ENCODE data around the gene ERBB4.

The ERBB4 gene

GRCh38 chr2:211404098-211404497 lies 1134.5 kb downstream of the ERBB4 start:
- no peak for DNase-seq (ENCODE audit: low read depth)

- peak; percentile 7 for DNase-seq (ENCODE audit: low read depth)
These were observed 1137.3 kb downstream of the ERBB4 start for GRCh38 chr2:211401328-211401727.

- DNase-seq (ENCODE audit: low read depth): no peak
These were observed 1140.8 kb downstream of the ERBB4 start for GRCh38 chr2:211397764-211398163.

DNA sequence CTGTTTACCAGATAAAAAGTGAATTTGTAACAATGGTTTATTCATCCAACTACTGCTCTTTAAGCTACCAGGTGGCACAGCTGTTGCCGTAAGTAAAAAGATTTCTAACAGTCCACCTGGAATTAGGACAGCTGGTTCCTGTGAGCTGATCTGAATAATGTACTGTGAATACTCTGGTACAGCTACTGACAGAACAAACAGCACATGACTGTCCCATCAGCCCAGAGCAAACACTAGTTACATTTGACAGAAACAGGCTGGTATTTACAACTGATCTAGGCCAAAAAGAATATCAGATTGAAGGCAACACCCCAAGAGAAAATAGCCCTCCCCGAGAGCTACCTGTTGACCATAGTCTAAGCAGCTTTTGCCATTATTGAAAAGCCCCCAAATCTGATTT lies 1141.8 kb downstream of the ERBB4 start:
- no peak for DNase-seq (ENCODE audit: low read depth)

DNA sequence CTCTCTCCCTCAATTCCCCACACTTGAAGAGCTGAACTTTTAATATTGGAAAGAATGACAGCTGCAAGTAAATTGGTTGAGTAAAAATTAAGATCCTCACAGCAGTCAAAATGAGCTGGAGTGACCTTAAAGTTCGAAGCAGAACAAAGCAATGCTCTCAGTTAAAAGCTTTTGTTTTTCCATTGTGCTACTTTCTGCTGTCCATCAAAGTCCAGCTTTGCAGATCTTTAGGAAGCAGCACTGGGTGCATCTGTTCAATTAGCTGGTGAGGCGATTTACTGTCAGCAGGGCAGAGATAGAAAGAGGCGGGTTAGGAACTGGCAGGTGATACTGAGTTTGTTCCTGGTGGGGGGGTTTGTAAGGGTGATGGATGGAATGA lies 1147.4 kb downstream of the ERBB4 start:
- no peak for DNase-seq (ENCODE audit: low read depth)

- no peak for DNase-seq (ENCODE audit: low read depth)
These were observed 1147.9 kb downstream of the ERBB4 start for GRCh38 chr2:211390536-211391188.

- DNase-seq (ENCODE audit: low read depth): no peak
These were observed 1150.9 kb downstream of the ERBB4 start for GRCh38 chr2:211387734-211388133.

- DNase-seq (ENCODE audit: low read depth): no peak
These were observed 1158.6 kb downstream of the ERBB4 start for GRCh38 chr2:211380041-211380440.

- no peak for DNase-seq (ENCODE audit: low read depth)
These were observed 1162.2 kb downstream of the ERBB4 start for GRCh38 chr2:211376410-211376809.

GRCh38 chr2:211373203-211373602 lies 1165.4 kb downstream of the ERBB4 start:
- DNase-seq (ENCODE audit: low read depth): no peak

DNA sequence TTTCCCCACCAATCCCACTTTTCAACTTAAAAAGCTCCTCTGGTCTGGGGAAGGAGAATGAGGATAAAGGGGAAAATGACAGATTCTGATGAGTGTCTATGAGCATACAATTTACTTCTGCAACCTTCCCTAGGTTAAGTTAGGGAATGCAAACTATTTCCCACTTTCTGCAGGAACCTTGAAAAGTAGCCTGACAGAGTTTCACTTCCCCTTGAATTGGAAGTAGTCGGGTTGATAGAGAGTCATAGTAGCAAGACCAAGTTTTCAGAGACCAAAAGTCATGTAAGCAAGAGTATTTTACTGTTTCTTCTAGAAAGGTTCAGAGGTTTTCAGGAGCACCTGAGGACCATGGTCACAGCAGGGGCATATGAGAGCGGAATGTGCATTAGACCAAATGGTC lies 1167.1 kb downstream of the ERBB4 start:
- no peak for DNase-seq (ENCODE audit: low read depth)

DNA sequence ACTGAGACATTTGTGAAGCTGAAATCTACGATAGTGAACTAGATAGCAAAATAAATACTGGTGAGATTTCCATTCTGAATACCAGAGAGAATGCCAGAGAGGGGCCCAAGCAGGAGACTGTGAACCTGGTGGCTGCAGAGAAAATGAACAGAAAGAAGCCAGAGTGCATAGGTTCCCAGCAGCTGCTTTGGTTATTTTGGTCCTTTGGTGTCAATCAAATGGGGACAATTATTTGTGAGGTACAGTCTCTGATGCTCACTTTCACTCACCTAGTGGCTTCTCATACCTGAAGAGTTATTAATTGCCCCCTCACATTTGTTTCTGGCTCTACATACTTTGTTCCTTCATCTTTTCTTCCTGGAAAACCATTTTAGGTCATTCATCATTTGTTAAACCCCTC lies 1170.1 kb downstream of the ERBB4 start:
- no peak for DNase-seq (ENCODE audit: low read depth)

DNA sequence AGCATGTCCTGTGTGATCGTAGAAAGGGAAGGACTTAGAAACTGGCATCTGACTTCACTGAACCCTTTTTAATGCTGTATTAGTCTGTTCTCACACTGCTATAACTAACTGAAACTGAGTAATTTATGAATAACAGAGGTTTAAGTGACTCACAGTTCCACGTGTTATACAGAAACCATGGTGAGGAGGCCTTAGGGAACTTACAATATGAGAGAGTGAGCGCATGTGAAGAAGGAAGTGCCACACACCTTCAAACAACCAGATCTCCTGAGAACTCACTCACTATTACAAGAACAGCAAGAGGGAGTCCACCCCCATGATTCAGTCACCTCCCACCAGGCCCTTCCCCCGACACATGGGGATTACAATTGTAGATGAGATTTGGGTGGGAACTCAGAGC lies 1170.9 kb downstream of the ERBB4 start:
- DNase-seq (ENCODE audit: low read depth): peak; percentile 8

DNA sequence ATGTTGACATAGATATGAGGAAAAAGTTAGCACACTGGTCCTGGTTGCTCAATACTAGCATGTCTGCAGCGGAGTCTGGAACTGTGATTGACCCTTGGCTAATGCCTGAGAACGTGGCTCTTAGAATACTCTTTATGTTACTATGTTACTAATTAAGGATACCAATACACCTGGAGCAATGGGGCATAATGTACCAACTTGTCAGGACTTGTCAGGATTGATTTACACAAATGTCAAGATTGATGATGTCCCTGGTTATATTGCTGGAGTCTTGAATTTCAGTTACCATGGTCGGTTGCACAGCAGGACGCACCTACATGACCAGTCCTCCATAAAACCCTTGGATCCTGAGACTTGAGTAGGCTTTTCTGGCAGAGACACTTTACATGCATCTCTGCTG lies 1171.3 kb downstream of the ERBB4 start:
- DNase-seq (ENCODE audit: low read depth): no peak

GRCh38 chr2:211364911-211365310 lies 1173.7 kb downstream of the ERBB4 start:
- no peak for DNase-seq (ENCODE audit: low read depth)

DNA sequence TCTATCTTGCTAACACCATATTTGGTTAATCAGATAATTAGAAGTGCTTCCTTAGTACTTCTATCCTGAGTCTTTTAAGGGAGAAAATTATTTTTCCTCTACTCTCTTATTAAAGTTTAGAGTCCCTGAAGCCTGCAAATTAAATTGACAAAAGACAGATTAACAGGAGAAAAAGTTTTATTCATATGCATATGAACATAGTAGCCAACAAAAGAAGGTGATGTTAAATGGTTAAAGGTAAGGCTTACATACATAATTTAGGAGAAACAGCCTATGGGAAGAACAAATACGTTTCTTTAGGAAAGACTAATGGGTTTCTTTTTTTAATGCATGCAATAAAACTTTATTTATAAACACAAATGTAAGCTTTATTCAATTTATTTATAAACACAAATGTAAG lies 1177.2 kb downstream of the ERBB4 start:
- DNase-seq (ENCODE audit: low read depth): no peak

DNA sequence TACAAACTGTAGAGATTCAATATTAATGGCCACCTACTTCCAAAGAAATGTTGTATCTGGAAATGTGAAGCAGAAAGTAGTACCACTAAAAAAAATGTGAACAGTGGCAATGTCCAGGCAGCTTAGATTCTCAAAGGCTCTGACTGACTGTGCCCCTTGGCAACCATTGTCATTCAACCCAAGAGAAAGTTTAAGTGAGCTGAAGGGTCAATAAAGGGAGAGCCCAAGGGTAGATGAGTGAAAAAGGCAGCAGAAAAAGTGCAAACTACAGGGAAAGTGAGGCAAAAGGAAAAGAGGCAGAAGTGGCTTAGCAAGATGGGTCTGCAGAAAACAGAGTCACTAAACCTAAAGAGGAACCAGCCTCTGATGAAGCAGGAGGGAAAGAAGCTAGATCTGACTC lies 1179.3 kb downstream of the ERBB4 start:
- DNase-seq (ENCODE audit: low read depth): no peak

DNA sequence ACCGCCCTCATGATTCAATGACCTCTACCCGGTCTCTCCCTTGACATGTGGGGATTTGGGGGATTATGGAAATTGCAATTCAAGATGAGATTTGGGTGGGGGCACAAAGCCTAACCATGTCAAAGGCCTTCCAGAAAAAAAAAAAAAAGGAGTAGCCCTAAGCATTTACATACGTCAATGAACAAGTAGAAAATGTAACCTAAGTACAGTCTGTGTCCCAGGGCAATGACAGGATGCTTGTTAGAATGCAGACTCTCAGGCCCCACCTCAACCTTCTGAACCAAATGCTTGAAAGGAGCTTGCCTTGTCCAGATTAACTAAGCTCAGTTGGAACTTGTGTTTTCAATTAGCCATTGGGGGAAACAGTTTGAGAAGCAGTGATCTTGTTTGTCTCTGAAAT lies 1180.1 kb downstream of the ERBB4 start:
- no peak for DNase-seq (ENCODE audit: low read depth)

DNA sequence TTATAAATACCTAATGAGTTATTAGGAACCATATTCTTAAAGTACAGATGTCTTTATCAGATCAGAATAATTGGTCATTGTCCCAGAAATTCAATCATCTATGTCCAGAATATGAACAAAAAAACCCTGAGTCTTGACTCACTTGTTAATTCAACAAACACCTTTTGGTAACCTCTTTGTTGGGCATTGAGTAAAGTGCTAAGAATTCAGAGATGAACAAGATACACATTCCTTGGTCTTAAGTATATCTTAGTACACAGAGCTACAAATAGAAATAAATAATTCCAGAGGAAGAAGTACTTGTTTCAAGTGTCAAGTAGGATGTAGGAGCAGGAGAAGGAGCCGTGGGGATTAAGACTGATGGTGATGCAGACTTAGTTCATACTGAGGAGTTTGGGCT lies 1184.1 kb downstream of the ERBB4 start:
- no peak for DNase-seq (ENCODE audit: low read depth)

GRCh38 chr2:211351987-211352386 lies 1186.6 kb downstream of the ERBB4 start:
- DNase-seq (ENCODE audit: low read depth): no peak

- DNase-seq (ENCODE audit: low read depth): no peak
These were observed 1189.6 kb downstream of the ERBB4 start for GRCh38 chr2:211349031-211349430.

DNA sequence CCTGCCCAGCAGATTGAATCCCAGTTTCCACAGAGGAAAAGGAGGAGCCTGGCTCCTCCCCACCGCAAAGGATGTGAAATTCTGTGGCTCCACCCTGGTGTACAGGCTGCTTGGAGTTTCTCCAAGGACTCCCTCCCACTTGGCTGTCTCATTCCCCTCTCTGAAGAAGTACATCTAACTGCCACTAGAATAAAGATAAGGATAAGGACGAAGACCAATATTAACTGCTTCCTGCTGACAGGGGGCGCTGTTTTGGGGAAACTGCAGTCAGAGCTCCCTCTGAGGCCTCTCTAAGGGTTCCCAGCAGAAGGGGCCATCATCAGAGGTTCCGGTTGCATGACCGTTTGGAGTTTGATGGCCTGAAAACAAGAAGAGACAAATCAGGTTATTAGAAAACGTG lies 1191.3 kb downstream of the ERBB4 start:
- no peak for DNase-seq (ENCODE audit: low read depth)

DNA sequence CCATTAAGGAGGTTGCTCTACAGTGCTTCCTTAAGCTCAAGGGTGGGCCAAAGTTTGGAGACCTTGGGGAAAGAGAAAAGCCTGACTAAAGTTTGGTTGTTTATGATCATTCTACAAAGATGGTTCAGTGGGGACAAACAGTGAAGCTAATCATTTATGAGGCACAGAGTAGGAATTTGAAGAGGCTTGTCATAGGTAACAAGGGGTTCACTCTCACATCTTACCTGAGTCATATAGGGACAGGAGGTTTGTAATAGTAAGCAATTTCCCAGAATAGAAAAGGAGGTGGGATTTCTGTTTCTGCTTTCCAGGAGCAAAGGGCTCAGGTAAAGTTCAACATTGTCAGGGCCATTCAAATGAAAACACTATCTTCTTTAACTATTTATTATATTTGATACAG lies 1194.3 kb downstream of the ERBB4 start:
- no peak for DNase-seq (ENCODE audit: low read depth)

DNA sequence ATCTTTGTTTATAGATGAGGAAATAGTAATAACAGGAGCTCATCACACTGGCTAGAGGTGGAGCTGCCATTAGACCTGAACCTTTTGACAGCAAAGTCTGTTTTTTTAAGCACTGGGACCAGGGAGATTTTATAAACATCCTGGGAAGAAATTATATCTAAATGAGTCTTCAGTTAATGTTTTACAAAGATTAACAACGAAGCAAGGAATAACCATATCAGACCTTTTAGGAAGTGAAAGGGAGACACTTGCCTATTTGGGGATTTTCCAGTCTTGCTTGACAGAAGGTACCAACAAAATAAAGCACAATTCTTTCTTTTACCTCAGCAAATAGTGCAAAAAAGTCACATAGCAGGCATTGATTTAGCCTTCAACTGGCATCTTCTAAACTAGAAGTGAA lies 1205.2 kb downstream of the ERBB4 start:
- DNase-seq (ENCODE audit: low read depth): no peak

DNA sequence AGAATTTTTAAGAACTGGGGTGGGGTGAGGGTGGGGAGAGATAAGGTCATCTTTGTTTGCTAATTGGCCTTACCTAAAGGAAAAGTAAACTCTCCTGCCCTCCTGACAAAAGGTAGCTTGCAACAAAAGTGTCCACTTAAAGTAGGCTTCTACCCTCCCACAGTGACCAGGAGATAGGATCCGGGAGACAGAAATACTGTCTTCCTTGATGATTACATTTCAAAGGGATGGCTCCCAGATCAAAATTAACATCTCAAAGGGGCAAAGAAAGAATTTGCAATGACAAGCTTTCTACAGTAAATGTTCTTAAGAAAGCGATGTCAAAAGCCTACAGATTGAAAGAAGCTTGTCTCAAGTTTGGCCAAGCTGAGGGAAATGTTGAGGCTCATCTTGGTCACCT lies 1206.9 kb downstream of the ERBB4 start:
- no peak for DNase-seq (ENCODE audit: low read depth)

Measured in iris pigment epithelial cell (primary cell).